ENCODE measurements around the gene EOLA1. TPM values are rescaled to one million over a fixed set of nuclear protein-coding genes. Genes with fewer than 3 reads are reported as not detected.

EOLA1 gene
- total and polyA plus RNA-seq, 12 donors = 20.6 to 37.7 (median 26.1) TPM

- intact Hi-C loops (cut with DNase I) = no loop called here
- Histone ChIP-seq H3K27me3 (no peaks in the 10 kb centered on the region), H3K9me3 (no peaks in the 10 kb centered on the region), H3K4me1 (peaks cover 0 to 27% (median 0%) of the 10 kb centered on the region in 9 donors), H3K36me3 (peaks cover 0 to 99% (median 15%) of the 10 kb centered on the region in 9 donors), H3K4me3 (no peak overlapping the region), H3K27ac (peak overlapping the region in 1 of 10 donors; percentile 77)
- DNase-seq (no peak), ATAC-seq (no peak)
- 91 to 95% methylated on average over 4 of the region's 4 CpGs for WGBS, 2 donors
- TF ChIP-seq, protein P1, sequence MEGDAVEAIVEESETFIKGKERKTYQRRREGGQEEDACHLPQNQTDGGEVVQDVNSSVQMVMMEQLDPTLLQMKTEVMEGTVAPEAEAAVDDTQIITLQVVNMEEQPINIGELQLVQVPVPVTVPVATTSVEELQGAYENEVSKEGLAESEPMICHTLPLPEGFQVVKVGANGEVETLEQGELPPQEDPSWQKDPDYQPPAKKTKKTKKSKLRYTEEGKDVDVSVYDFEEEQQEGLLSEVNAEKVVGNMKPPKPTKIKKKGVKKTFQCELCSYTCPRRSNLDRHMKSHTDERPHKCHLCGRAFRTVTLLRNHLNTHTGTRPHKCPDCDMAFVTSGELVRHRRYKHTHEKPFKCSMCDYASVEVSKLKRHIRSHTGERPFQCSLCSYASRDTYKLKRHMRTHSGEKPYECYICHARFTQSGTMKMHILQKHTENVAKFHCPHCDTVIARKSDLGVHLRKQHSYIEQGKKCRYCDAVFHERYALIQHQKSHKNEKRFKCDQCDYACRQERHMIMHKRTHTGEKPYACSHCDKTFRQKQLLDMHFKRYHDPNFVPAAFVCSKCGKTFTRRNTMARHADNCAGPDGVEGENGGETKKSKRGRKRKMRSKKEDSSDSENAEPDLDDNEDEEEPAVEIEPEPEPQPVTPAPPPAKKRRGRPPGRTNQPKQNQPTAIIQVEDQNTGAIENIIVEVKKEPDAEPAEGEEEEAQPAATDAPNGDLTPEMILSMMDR (IDR thresholded peaks at IDR 0.05) = no peak
These were observed 45.8 kb upstream of the EOLA1 start for GRCh38 chrX:149494844-149495565.

DNA sequence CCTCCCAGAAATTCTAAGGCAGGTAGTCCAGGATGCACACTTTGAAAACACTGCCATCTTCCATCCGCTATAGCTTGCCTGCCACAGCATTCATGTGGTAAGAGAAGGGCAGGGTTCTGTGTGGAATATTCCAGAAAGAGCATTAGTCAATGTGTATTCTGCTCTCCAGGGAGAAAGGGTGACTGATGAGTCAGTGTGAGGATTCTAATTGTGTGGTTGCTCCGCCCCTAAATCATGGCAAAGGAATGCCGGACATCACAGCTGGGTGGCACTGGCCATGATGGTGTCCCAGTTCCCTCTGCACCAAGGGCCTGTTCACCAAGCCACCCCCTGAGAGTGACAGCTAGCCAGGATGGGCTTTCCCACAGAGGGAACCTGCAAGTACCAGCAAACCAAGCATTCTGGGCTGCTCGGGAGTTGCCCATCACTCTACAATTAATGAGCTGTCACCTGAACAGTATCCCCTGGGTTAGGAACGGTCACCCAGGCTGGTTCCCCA, 45.2 kb upstream of the EOLA1 start:
- Histone ChIP-seq H3K36me3 (peaks cover 0 to 99% (median 15%) of the 10 kb centered on the region in 9 donors), H3K27me3 (no peaks in the 10 kb centered on the region), H3K9me3 (no peaks in the 10 kb centered on the region), H3K27ac (no peak overlapping the region), H3K4me1 (peaks cover 0 to 21% (median 0%) of the 10 kb centered on the region in 9 donors), H3K4me3 (no peak overlapping the region)
- intact Hi-C loops (cut with DNase I) = no loop called here
- TF ChIP-seq, protein P1 (IDR thresholded peaks at IDR 0.05) = no peak
- ATAC-seq (peak in 2 of 8 donors; percentile 38 to 58), DNase-seq (no peak)
- 82 to 83% methylated on average over 5 of the region's 5 CpGs for WGBS, 2 donors

GRCh38 chrX:149497054-149497453, 43.8 kb upstream of the EOLA1 start:
- intact Hi-C loops (cut with DNase I) = no loop called here
- no peak for ATAC-seq
- no peaks in the 10 kb centered on the region for H3K27me3 ChIP-seq
- H3K4me1 ChIP-seq = peaks cover 0 to 15% (median 0%) of the 10 kb centered on the region in 9 donors
- TF ChIP-seq, protein P1 (IDR thresholded peaks at IDR 0.05) = no peak
- H3K9me3 ChIP-seq = no peaks in the 10 kb centered on the region
- H3K36me3 ChIP-seq = peaks cover 0 to 99% (median 24%) of the 10 kb centered on the region in 9 donors
- no peak overlapping the region for H3K4me3 ChIP-seq
- no peak for DNase-seq
- H3K27ac ChIP-seq = no peak overlapping the region
- whole genome bisulfite sequencing, 2 donors = 61 to 68% methylated on average over 1 of the region's 1 CpG

- TF ChIP-seq, protein P1 (IDR thresholded peaks at IDR 0.05) = no peak
- Histone ChIP-seq H3K9me3 (no peaks in the 10 kb centered on the region), H3K27ac (no peak overlapping the region), H3K4me1 (peaks cover 0 to 19% (median 4%) of the 10 kb centered on the region in 9 donors), H3K4me3 (no peak overlapping the region), H3K27me3 (no peaks in the 10 kb centered on the region), H3K36me3 (peaks cover 0 to 99% (median 24%) of the 10 kb centered on the region in 9 donors)
- DNase-seq = no peak
- ATAC-seq = no peak
- 85 to 86% methylated on average over 2 of the region's 2 CpGs for WGBS, 2 donors
- intact Hi-C loops (cut with DNase I) = no loop called here
These were observed 43.2 kb upstream of the EOLA1 start for GRCh38 chrX:149497626-149498025.

Measured in heart right ventricle (tissue), 16 donors.